NCI-H748 (cell line): ENCODE measurements around the gene NRDE2.
A peak's percentile ranks its signal among the peaks of the same experiment; 100 is the strongest.

ENCODE experiments used
- DNase-seq: peaks from one replicate; lab custom pipeline; 2025; ENCODE audit not compliant: unreplicated experiment; lab: John Stamatoyannopoulos, UW

Gene NRDE2

GRCh38 chr14:90331497-90332270 lies at the start of gene NRDE2:
Gene NRDE2 (minus strand): TSS chr14:90331941. CDS start chr14:90331904, 37 bp downstream.
- DNase-seq: peak; percentile 100

GRCh38 chr14:90381011-90381786 lies 49.5 kb upstream of the NRDE2 start:
- peak; percentile 64 for DNase-seq

- no peak for DNase-seq
These were observed 47.4 kb upstream of the NRDE2 start for GRCh38 chr14:90379106-90379505.

GRCh38 chr14:90378249-90378648 lies 46.5 kb upstream of the NRDE2 start:
- DNase-seq: no peak

GRCh38 chr14:90375934-90376333 lies 44.2 kb upstream of the NRDE2 start:
- DNase-seq: peak; percentile 37

GRCh38 chr14:90374813-90375212 lies 43.1 kb upstream of the NRDE2 start:
- no peak for DNase-seq

GRCh38 chr14:90373887-90374286 lies 42.1 kb upstream of the NRDE2 start:
- DNase-seq: no peak

GRCh38 chr14:90368946-90369721 lies 37.4 kb upstream of the NRDE2 start:
- no peak for DNase-seq

GRCh38 chr14:90362558-90362896 lies 30.8 kb upstream of the NRDE2 start:
- DNase-seq: no peak

GRCh38 chr14:90361865-90362557 lies 30.3 kb upstream of the NRDE2 start:
- DNase-seq: no peak

- DNase-seq: no peak
These were observed 26.6 kb upstream of the NRDE2 start for GRCh38 chr14:90358359-90358758.

GRCh38 chr14:90356925-90357324 lies 25.2 kb upstream of the NRDE2 start:
- no peak for DNase-seq

GRCh38 chr14:90355540-90356518 lies 24.1 kb upstream of the NRDE2 start:
- DNase-seq: no peak

- DNase-seq: no peak
These were observed 23.0 kb upstream of the NRDE2 start for GRCh38 chr14:90354551-90355298.

- DNase-seq: no peak
These were observed 18.0 kb upstream of the NRDE2 start for GRCh38 chr14:90349739-90350138.

- DNase-seq: no peak
These were observed 16.5 kb upstream of the NRDE2 start for GRCh38 chr14:90348270-90348669.

GRCh38 chr14:90345239-90345557 lies 13.5 kb upstream of the NRDE2 start:
- no peak for DNase-seq

- DNase-seq: no peak
These were observed 12.8 kb upstream of the NRDE2 start for GRCh38 chr14:90344331-90345238.
